ENCODE data around the gene ZBTB48. TPM values are rescaled to one million over a fixed set of nuclear protein-coding genes. Genes with fewer than 3 reads are reported as not detected.

Gene ZBTB48
- total and polyA plus RNA-seq, 4 donors = 8.3 to 18.1 (median 13.1) TPM

- TF ChIP-seq ZBTB33 (IDR thresholded peaks at IDR 0.05) = peak; percentile 36
- TF ChIP-seq RXRA (IDR thresholded peaks at IDR 0.05) = no peak
These were observed 33.7 kb downstream of the ZBTB48 start, which contains the start of gene PHF13 (continued) for GRCh38 chr1:6613361-6614018.

GRCh38 chr1:6614019-6614928 lies 34.5 kb downstream of the ZBTB48 start:
- Histone ChIP-seq H3K36me3 (ENCODE audit: control insufficient read depth in 4 of 4, insufficient read depth in 3 of 4, low read depth in 1 of 4, low read length in 3 of 4) (peaks cover 0 to 1% (median 0%) of the 10 kb centered on the region in 4 donors), H3K4me1 (ENCODE audit: control insufficient read depth in 4 of 4, insufficient read depth in 4 of 4, low read length in 3 of 4) (peaks cover 4 to 11% (median 8%) of the 10 kb centered on the region in 4 donors), H3K27me3 (ENCODE audit: control insufficient read depth in 4 of 4, insufficient read depth in 4 of 4, low read length in 3 of 4) (no peaks in the 10 kb centered on the region), H3K27ac (ENCODE audit: low read depth in 1 of 2, low read length in 2 of 2) (peak overlapping the region; percentile 83 to 95), H3K9ac (ENCODE audit: low read depth in 1 of 2, low read length in 2 of 2) (no peak overlapping the region), H3K4me3 (ENCODE audit: low read depth in 1 of 3, low read length in 3 of 3) (peak overlapping the region; percentile 59 to 100 (median 78)), H3K9me3 (ENCODE audit: control insufficient read depth in 4 of 4, low read length in 3 of 4) (no peaks in the 10 kb centered on the region)
- peak; percentile 61 for DNase-seq (ENCODE audit: low spot score)
- TF ChIP-seq RXRA (IDR thresholded peaks at IDR 0.05) = no peak
- TF ChIP-seq MAX (IDR thresholded peaks at IDR 0.05) = no peak
- no peak for TF ChIP-seq YY1 (IDR thresholded peaks at IDR 0.05)
- no peak for TF ChIP-seq HNF4A (conservative IDR thresholded peaks at IDR 0.05)
- no peak for TF ChIP-seq ZBTB33 (IDR thresholded peaks at IDR 0.05)
- no peak for TF ChIP-seq ATF3 (IDR thresholded peaks at IDR 0.05)
- no peak for TF ChIP-seq CTCF (IDR thresholded peaks at IDR 0.05; ENCODE audit: low read depth, low read length, missing input control)
- 1% methylated on average over 115 of the region's 117 CpGs for WGBS
